Inflammatory macrophage treated with lipopolysaccharide for 4 hours (primary cell): ENCODE results near the gene NRDC.
"Not testable (repeated sequence)": the region's sequence is repeated elsewhere in the genome, so short reads cannot be mapped to it uniquely, and the experiment has no call there.

Experiments used
- DNase-seq: peaks from one replicate; pipeline ENCODE4 v3.0.0-alpha.2; 2020

The NRDC gene

GRCh38 chr1:51878616-51879336 is at the start of gene NRDC:
TSS of gene NRDC (minus strand) at chr1:51878727. CDS start at chr1:51878615, 112 bp downstream.
- DNase-seq = peak; percentile 100

GRCh38 chr1:51927029-51927428 is 48.5 kb upstream of the NRDC start:
- no peak for DNase-seq

- DNase-seq = no peak
These were observed 47.8 kb upstream of the NRDC start for GRCh38 chr1:51926171-51926812.

- DNase-seq = no peak
These were observed 45.9 kb upstream of the NRDC start for GRCh38 chr1:51924455-51924854.

GRCh38 chr1:51922040-51922439 is 43.5 kb upstream of the NRDC start:
- DNase-seq = no peak

- no peak for DNase-seq
These were observed 41.6 kb upstream of the NRDC start for GRCh38 chr1:51920130-51920529.

GRCh38 chr1:51919684-51920083 is 41.2 kb upstream of the NRDC start:
- DNase-seq = no peak

GRCh38 chr1:51916587-51917405 is 38.3 kb upstream of the NRDC start:
- DNase-seq = no peak

- no peak for DNase-seq
These were observed 37.4 kb upstream of the NRDC start for GRCh38 chr1:51915951-51916350.

GRCh38 chr1:51912881-51913280 is 34.4 kb upstream of the NRDC start:
- DNase-seq = no peak

- DNase-seq = no peak
These were observed 31.9 kb upstream of the NRDC start for GRCh38 chr1:51910221-51911000.

GRCh38 chr1:51908499-51908898 is 30.0 kb upstream of the NRDC start:
- DNase-seq = no peak

GRCh38 chr1:51907079-51907702 is 28.7 kb upstream of the NRDC start:
- DNase-seq = no peak

GRCh38 chr1:51906306-51907078 is 28.0 kb upstream of the NRDC start:
- no peak for DNase-seq

- DNase-seq = no peak
These were observed 23.9 kb upstream of the NRDC start for GRCh38 chr1:51902456-51902855.

GRCh38 chr1:51901151-51901550 is 22.6 kb upstream of the NRDC start:
- no peak for DNase-seq

GRCh38 chr1:51899022-51899421 is 20.5 kb upstream of the NRDC start:
- DNase-seq = no peak

- DNase-seq = no peak
These were observed 19.7 kb upstream of the NRDC start for GRCh38 chr1:51898090-51898734.

GRCh38 chr1:51897699-51898031 is 19.1 kb upstream of the NRDC start:
- no peak for DNase-seq

GRCh38 chr1:51894748-51895147 is 16.2 kb upstream of the NRDC start:
- DNase-seq = not testable (repeated sequence)

GRCh38 chr1:51878308-51878615 is 265 bp downstream of the NRDC start:
- no peak for DNase-seq
